ENCODE data around the gene CD5L.

Gene CD5L

DNA sequence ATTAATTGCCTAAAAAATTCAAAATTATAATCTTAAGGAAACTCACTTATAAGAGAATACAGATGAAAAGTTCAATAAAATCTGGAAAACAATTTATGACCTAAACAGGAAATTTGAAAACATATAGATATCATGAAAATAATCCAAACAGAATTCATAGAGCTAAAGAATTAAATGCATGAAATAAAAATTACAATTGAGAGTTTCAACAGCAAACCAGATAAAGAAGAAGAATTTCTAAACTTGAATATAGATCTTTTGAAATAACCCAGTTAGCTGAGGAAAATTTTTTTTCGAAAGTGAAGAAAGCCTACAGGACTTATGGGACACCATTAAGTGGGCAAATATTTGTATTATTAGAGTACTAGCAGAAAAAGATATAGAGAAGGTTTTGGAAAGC, 28.3 kb downstream of the CD5L start:
- no peak for DNase-seq (ENCODE audit: low read depth)

DNA sequence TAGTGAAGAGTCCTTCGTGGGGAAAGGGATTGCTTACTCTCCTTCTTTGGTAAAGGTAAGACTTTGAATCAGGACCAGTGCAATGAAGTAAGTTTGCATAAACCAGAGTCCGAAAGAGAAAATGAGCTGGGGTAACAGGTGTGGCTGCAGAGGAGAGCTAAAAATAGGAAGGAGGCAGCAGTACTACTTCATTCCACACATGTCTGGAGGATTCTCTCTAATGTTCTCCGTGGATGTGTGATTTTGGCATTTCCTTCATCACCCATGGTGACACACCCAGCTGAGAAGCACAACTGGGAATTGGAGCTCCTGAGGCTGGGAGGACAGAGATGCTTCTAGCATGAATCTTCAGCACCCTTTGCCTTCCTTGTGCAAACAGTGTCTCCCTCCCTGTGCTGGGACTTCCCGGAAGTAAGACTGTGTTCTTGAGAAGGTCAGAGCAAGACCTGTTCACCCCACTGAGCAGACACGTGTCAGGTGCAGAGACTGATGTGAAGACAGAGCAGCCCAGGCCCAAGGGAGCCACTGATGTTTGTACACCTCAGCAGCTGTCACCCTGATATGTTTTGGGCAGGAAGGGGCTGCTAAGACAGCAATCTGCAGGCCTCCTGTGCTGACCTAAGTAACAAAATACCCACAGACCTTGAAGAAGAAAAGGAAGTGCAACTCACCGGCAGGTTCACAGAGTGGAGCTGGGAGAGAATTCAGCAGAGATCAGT, 35.0 kb downstream of the CD5L start:
- DNase-seq (ENCODE audit: low read depth) = no peak

DNA sequence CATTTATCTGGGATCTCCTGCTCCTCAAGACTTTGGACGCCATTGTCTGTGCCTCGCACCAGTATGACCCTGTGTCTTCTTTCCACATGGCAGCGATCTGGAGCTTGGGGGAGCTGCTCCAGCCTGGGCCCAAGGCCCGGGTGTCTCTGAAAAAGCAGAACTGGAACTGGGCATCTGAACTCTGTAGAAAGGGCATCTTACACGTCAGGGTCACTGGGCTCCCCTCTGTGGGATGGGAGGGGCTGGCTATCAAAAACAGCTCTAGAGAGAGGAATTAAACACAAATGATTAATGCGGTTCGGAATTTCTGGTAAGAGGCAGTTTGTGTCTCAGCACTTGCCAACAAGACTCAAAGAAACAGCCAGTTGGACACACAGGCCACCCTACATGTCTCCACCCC, 37.8 kb downstream of the CD5L start:
- DNase-seq (ENCODE audit: low read depth) = no peak

DNA sequence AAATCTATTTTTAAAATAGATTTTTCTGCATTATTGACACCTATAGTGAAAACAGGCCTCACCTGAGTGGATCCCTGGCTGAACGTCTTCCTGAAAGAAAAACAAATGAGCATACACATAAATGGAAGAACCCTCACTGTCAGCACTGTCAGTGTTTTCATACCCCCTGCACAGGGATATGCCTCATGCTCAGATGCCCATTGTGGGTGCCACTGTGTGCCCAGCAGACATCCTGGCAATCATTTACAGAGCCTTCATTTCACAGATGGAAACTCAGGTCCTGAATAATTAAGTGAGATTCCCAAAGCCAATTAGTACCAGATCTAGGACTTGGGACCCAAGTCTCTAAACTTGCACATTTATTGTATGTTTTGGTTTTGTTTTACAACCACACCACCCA, 41.6 kb downstream of the CD5L start:
- no peak for DNase-seq (ENCODE audit: low read depth)

DNA sequence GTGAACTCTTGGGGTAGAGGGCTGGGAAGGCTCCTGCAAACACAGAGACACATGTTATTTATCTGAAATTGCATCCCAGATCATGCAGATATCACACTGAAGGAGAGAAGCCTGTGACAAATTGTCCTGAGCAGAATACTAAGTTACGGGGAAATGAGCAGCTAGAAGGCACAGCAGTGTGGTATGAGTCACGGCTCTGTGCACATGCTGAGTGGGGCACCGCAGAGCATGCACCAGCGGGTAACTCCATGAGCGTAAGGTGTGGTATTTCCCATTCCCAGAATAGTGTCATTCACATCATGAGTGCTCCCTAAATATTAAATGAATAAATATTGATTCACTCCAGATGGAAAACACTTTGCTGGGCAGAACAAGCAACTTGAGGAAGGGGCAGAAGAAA, 43.4 kb downstream of the CD5L start:
- DNase-seq (ENCODE audit: low read depth) = no peak

DNA sequence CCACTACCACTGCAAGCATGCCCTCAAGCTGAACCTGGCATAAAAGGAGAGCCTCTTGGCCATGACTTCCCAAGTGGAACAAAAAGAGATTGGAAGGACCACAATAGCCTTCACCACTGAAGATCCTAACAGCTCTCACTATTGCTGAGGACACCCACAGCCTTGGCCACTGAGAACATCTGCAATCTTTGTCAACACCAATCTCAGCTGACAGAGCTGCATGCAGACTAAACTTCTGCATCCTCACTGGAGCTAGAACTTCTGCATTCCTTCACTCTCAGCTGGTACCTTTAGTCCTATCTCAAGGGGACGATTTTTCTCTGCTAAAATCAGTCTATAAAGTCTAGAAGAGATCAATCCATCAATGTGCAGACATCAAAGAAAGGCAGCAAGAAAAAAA, 56.4 kb downstream of the CD5L start:
- DNase-seq (ENCODE audit: low read depth) = no peak

DNA sequence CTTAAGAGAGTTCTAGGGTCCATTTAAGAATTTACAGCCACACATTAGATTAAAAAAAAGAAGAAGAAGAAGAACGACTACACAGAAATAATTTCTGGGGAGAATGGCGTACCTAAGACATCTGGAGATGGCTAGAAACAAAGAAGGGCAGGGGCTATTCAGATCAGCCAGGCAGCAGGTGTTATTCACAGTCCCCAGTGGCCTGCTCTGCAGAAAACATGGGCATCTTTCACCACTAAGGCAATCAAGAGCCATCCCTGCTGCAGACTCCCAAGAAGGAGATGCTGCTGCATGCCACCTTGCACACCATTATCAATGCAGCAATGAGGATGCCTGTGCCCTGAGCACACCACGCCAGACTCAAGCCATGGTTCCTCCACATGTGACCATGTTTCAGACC, 56.8 kb downstream of the CD5L start:
- DNase-seq (ENCODE audit: low read depth) = no peak

DNA sequence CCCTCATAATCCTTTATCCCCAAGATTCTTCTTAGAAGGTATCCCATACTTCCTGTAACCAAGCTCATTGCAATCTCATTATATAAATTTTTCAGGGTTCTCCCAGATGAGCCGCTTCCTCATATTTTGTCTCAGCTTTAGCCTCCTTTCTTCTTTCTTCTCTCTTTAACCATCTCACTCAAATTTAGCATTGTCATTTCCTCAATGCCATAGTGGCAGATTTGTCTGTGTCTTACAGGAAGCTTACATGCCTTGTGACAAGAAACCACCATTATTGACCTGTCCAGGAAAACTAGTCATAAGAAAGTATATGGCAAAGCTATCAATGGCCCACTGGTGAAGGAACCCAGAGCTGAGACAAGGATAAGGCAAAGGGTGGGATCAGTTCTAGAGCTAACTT, 58.7 kb downstream of the CD5L start:
- no peak for DNase-seq (ENCODE audit: low read depth)

DNA sequence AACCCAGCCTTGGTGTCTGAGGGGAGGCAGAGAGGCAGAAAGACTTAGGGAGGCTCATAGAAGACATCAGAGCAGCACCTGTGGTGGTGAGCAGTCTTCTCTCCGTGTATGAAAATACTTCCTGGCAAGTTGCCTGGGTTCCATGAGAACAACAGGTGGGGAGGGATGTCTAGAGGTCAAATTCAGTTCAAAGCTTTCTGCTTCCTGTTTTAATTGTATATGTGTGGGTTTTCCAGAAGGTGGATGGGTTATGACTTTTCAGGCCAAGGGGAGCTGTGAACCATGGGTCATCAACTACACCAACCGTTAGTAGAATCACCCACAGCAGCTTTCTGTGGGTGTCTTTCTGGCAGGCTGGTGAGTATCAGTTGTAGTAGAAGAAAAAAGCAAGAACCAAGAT, 60.6 kb downstream of the CD5L start:
- no peak for DNase-seq (ENCODE audit: low read depth)
